HG02943 (cell line): ENCODE measurements around the gene JMJD7.

Source experiments
- ATAC-seq: cut with Tn5 transposase; IDR thresholded peaks from one replicate; pipeline ENCODE4 v1.9.1; 2021; ENCODE audit warnings: mild to moderate bottlenecking, low read depth, moderate library complexity; ENCODE audit not compliant: unreplicated experiment

Gene JMJD7

DNA sequence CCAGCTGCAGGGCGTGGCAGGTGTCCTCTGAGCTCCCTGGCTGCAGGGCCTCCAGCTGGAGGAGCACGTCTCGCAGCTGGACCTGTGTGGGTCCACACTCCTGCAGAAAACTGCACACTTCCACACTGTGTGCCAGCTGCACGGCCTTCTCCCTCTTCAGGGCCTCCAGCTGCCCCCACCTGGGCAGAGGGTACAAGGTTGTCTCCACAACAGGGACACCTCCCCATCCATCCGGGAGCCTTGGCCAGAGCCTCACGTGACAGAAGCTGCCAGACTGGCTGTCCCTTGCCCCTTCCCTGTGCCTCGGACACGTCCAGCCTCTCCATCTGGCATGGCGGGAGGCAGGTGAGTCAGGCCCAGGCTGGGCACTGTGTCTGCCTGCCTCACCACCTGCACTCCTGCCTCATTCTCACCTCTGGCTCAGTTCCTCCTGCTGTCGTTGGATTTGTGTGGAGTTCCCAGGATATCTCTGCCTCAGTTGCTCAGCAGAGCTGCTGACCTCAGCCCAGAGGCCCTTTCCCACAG, 51.5 kb downstream of the JMJD7 start:
- no peak for ATAC-seq

DNA sequence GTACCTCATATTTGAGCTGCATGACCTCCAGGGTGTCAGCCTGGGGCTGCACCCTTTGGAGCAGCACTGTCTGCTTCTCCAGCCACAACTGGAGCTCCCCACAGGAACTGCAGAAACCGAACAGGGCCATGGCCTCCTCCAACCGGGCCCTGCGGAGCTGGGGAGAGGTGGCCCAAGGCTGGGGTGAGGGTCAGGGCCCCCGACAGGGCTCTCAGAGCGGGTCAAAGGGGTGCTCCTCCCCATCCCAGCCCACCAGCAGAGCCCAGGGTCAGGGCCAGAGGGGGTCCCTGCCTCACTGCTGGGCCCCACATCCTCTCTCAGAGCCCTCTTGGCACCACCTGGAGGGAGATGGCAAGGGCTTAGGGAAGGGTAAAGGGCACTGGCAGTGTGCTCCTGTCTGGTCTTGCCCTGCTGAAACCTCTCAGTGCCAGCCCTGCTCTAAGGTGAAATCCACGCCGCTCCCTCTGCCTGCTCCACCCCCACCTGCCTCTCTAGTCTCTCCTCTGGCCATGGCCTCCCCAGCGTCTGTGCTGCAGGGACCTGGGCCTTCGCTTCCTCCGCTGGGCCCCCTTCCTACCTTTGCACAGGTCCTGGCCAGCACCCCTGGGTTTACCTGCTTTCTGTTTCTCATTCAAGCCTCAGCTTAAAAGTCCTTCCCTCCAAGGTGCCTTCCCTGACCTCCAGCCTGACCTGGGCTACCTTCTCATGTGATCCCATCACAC, 52.4 kb downstream of the JMJD7 start:
- ATAC-seq, result no peak

DNA sequence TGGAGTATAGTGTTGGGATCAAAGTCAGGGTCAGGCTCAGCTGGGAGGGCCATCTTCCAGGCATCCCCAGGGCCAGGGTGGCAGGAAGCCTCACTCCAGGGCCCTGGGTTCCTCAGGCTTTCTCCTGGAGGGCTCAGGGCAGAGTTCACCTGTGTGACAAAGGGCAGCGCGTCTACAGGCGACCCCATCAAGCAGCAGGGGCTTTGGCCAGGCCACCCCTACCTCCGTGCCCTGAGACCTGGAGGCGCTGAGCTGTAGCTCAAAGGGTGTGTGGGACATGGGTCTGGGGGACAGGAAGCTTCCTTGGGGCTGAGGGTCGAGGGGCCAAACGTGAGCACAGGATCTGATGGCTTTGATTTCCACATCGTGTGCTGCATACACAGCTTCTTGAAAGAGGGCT, 53.2 kb downstream of the JMJD7 start:
- no peak for ATAC-seq

DNA sequence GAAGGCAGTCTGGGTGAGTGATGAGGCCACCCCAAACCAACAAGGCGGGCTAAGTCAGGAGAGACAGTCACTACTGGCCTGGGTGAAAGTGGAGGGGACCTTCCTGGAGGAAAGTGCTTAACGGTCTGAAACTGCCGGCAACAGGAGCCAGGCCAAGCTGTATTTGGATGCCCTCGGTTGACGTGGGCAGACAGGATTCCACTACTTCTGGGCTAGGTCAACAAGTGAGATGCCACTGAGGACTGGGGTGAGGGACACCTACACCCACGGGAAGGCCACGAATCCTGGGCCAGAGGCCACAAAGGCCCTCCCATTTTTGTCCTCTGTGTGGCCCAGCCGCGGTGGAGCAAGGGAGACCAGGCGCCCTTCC, 53.6 kb downstream of the JMJD7 start:
- ATAC-seq, result no peak

DNA sequence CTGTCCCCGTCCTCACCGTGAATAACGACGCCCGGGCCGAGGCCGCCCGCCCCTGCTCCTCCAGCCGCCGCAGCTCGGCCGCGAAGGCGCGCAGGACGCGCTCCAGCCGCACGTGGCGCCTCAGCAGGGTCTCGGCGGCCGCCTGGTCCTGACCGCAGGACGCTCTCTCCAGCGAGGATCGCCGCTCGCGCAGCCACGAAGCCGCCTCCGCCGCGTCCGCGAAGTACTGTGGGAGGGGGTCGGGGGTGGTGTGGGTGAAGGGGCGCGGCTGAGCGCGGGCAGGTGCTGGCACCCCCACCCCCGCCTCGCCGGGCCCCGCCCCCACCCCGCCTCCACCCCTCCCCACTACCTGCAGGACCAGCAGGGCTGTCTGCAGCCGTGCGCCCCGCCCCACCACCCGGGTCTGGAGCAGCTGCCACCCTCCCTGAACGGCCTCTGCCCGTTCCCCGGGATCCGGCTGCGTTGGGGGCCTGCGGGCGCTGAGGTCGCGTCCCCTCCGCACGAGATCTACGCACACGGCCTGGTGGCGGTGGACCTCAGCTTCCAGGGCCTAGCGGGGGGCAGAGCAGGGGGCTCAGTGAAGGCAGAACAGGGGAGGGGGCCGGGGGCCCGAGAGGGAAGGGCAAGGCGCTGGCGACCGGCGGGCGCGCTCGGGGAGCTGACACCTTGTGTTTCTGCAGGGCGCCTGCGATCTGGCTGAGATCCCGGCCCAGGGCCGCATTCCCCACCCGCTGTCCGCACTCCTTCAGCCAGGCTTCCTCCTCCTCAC, 54.2 kb downstream of the JMJD7 start:
- no peak for ATAC-seq

DNA sequence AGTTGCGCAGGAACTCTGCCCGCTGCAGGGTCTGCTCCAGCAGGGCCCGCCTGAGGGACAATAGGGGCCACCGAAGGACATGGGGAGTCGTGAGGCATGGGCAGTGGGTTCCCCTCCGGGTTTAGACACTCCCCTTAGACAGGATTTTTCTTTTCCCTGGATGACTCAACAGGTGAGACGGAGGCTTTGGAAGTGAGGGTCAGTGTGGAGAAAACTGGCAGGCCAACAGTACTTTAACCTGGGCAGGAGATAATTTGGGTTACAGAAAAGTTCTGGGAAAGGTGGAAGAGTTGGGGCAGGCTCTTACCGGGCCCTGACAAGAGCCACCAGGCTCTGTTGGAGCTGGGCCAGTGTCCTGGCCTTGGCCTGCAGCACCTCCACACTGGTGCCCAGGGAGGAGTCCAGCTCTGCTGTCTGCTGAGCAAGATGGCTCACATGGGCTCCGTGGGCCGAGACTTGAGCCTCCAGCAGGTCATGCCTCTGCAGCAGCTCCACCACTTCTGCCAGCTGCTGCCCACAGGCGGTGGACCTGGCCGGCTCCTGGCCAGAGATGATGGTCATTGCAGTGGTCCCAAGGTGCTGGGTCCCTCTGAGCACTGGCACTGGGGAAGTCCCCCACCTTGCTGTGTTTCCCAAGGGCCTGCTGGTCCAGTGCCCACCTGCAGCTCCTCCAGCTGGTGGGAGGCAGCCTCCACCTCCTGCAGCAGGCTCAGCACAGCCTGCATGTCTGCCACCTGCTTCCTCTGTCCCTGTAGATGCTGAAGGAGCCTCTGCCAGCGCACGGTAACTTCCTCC, 55.0 kb downstream of the JMJD7 start:
- no peak for ATAC-seq

DNA sequence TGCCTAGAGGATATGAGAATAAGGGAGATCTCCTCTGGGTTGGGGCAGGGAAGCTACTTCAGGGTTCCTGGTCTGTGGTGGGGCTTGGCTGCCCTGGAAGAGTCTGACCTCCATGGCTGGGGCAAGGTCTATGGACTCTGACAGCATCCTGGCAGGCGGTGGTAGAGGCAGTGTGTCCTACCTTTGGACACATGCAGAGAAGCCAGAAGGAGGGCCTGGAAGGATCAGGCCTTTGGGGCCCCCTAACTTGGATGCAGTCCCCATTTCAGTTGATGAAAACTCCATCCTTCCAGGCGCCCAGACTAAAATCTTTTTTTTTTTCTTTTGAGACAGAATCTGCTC, 55.6 kb downstream of the JMJD7 start:
- ATAC-seq, result no peak

DNA sequence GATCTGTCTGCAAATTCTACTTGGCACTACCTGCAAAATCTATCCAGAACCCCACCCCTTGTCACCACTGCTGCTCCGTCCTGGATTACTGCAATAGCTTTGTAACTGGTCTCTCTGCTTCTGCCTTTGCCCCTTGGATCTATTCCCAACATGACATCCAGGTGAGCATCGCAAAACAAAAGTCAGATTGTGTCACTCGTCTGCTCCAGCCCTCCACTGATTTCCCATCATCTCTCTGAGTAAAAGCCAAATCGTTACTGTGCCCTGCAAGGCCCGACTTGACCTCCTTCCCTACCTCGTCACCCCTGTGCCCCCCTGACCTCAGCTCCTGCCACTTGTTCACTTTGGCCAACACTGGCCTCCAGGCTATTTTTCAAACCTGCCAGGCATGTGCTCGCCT, 56.6 kb downstream of the JMJD7 start:
- ATAC-seq, result no peak

DNA sequence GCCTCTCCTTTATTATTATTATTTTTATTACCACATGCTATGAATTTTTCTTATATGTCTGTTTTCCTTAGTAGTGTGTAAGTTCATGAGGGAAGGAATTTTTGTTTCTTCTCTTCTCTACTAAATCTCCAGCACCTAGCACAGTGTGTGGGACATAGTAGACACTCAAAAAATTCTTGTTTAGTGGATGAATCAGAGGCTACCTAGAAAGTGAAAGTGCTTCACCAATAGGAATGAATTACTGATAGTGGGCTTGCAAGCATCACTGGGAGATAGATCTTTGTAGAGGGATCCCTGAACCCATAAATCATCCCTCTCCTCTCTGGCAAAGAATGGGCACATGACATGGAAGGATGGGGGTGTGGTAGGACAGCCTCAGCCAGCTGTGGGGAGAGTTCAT, 57.4 kb downstream of the JMJD7 start:
- no peak for ATAC-seq

DNA sequence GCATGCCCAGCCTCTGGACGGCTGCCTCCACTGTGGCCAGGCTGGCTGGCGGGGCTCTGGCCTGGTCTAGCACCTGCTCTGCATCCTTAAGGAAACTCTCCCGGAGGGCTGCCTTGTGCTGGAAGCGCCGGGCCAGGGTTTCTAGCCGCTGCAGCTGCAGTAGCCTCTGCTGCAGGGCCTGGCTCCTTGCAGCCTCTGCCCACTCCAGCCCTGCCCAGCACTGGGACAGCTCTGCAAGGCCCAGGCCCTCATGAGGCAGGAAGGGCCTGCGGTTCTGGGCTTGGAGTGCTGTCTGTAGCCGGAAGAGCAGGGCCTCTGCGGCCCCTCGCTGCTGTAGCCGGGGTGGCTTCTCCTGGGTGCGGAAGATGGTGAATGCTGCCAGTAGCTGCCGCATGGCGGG, 57.9 kb downstream of the JMJD7 start:
- ATAC-seq, result no peak

DNA sequence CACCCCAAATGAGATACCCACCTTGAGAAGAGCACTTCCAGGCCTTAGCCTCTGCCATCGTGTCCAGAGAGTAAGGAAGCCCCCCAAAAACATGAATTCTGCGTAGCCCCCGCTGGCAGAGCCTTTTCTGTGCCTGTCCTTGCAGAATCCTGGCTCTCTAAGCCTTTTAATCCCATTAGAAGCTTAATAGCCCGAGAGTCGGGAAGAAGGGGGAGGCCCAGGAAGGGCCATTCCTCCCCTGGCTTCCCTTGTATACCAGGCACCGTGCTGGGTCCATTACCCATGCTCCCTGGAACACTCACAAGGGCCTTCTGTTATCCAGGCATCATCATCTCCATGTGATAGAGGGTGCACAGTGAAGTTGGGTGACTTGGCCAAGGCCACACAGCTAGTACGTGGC, 58.8 kb downstream of the JMJD7 start:
- no peak for ATAC-seq

DNA sequence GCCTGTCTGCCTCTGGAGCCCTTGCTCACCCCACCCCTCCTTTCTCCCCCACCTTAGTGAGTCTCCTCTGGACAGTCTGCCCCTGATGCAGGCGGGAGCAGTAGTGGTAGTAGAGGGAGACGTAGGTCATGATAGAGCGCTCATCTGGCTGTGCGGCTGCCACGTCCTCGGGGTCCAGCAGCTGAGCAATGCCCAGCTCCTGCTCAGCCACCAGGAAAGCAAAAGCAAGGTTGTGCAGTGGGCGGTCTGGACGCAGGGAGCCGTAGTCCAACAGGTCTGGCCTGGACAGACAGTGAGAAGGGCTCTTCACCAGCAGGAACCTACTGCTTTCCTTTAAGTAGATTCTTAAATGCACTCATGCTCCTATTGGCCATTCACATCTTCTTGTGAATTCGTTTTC, 59.3 kb downstream of the JMJD7 start:
- no peak for ATAC-seq
